ENCODE results near the gene MDFI.

MDFI gene

DNA sequence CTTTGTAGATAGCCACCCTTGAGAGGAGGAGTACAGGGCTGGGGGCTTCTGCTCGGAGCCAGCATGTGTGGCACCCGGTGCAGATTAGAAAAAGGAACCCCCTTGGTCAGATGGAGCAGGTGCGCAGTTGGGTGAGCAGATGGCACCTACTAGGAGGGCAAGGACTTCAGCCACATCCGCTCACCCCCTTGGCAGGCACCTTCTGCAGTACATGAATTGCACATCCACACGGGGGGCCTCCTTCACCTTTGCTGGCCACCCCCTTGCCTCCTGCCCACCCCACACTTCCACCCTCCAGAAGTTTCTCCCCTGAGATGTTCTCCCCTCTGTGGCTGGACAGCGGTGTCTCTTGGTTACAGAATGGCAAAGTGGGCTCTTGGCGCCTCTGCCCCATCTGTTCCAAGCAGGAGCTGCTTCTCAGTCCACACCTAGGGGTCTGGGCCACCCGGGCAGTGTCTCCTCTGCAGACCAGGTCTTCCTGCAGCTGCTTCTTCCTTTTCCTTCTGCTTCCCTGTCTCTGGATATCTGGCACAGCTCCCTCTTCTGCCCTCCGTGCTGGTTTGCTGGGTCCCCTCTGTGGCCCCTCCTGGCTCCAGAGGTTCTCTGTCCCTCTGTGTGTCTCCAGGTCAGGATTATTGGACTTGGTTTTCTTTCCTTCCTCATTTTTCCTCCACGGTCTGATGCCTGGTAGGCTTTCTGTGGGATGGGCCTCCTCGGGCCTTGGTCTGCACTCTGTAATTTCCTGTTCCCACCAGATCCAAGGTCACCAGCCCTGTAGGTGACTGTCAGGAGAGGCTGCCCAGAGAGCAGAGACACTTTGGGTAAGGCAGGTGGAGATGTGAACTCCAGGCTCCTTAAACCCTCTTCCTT, 4.1 kb downstream of the MDFI start:
- Mint-ChIP-seq H3K27ac (peak overlapping the region; percentile 97 to 100 (median 99)), H3K36me3 (ENCODE audit: low read depth) (peaks cover 42% of the 10 kb centered on the region), H3K4me1 (peaks cover 80% of the 10 kb centered on the region), H3K9me3 (no peaks in the 10 kb centered on the region), H3K27me3 (ENCODE audit: low read depth) (peaks cover 21% of the 10 kb centered on the region), H3K4me3 (peak overlapping the region; percentile 79 to 97 (median 93))
- no peak for TF ChIP-seq CTCF (IDR thresholded peaks at IDR 0.05; ENCODE audit: unreplicated experiment in 3 of 3)

- peaks cover 45% of the 10 kb centered on the region for H3K36me3 Mint-ChIP-seq (ENCODE audit: low read depth)
- no peaks in the 10 kb centered on the region for H3K9me3 Mint-ChIP-seq
- H3K4me1 Mint-ChIP-seq, result peaks cover 84% of the 10 kb centered on the region
- H3K27ac Mint-ChIP-seq, result peak overlapping the region; percentile 97 to 100 (median 99)
- H3K4me3 Mint-ChIP-seq, result peak overlapping the region; percentile 73 to 81 (median 79)
- H3K27me3 Mint-ChIP-seq (ENCODE audit: low read depth), result peaks cover 17% of the 10 kb centered on the region
- TF ChIP-seq CTCF (IDR thresholded peaks at IDR 0.05; ENCODE audit: unreplicated experiment in 3 of 3), result no peak
These were observed 5.0 kb downstream of the MDFI start for GRCh38 chr6:41642960-41643898.

- TF ChIP-seq CTCF (IDR thresholded peaks at IDR 0.05; ENCODE audit: unreplicated experiment in 3 of 3), result no peak
These were observed 5.6 kb downstream of the MDFI start for GRCh38 chr6:41643899-41644269.

DNA sequence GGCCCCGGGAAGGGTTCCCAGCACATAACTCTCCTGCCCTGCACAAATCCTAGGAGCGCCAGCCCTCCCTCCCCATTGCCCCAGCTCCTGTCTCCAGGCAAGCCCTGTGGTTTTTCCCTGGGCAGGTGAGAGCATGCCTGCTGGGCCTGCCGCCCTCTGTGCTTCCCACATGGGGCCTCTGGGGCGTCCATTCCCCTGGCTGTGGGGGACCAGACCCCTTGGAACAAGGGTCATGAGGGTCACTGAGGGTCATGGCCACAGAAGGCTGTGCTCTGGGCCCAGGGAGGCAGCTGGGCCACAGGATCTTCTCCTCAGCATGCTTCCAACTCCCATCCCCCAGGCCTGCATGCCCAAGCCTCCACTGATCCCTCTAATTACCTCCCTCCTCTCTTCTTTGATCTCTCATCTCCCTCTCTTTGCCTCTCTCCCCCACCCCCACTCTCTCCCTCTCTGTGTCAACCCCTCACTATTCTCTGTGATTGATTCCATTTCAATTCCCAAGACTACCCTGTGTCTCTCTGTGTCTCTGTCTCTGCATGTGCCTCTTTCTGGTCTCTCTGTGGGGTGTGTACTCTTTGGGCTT, 6.1 kb downstream of the MDFI start:
- Mint-ChIP-seq H3K27me3 (ENCODE audit: low read depth) (peaks cover 14% of the 10 kb centered on the region), H3K9me3 (no peaks in the 10 kb centered on the region), H3K4me3 (peak overlapping the region; percentile 44 to 77 (median 56)), H3K36me3 (ENCODE audit: low read depth) (peaks cover 55% of the 10 kb centered on the region), H3K27ac (peak overlapping the region; percentile 66 to 97 (median 87)), H3K4me1 (peaks cover 91% of the 10 kb centered on the region)
- no peak for TF ChIP-seq CTCF (IDR thresholded peaks at IDR 0.05; ENCODE audit: unreplicated experiment in 3 of 3)

More at GRCh38 chr6:41643899-41644269, 5.6 kb downstream of the MDFI start:
- H3K36me3 Mint-ChIP-seq (ENCODE audit: low read depth), result peaks cover 50% of the 10 kb centered on the region
- no peaks in the 10 kb centered on the region for H3K9me3 Mint-ChIP-seq
- peaks cover 90% of the 10 kb centered on the region for H3K4me1 Mint-ChIP-seq
- peak overlapping the region; percentile 17 to 97 (median 87) for H3K27ac Mint-ChIP-seq
- peaks cover 17% of the 10 kb centered on the region for H3K27me3 Mint-ChIP-seq (ENCODE audit: low read depth)
- H3K4me3 Mint-ChIP-seq, result peak overlapping the region; percentile 44 to 77 (median 56)

- peaks cover 60% of the 10 kb centered on the region for H3K36me3 Mint-ChIP-seq (ENCODE audit: low read depth)
- no peaks in the 10 kb centered on the region for H3K9me3 Mint-ChIP-seq
- no peak for TF ChIP-seq CTCF (IDR thresholded peaks at IDR 0.05; ENCODE audit: unreplicated experiment in 3 of 3)
- H3K4me1 Mint-ChIP-seq, result peaks cover 87% of the 10 kb centered on the region
- peak overlapping the region; percentile 56 to 68 (median 68) for H3K4me3 Mint-ChIP-seq
- peak overlapping the region; percentile 66 to 97 (median 71) for H3K27ac Mint-ChIP-seq
- peaks cover 11% of the 10 kb centered on the region for H3K27me3 Mint-ChIP-seq (ENCODE audit: low read depth)
These were observed 6.8 kb downstream of the MDFI start for GRCh38 chr6:41645007-41645618.

All from nephron (organoid).